ENCODE results near the gene MYL6.
A peak's percentile ranks its signal among the peaks of the same experiment; 100 is the strongest.

Gene MYL6

GRCh38 chr12:56158926-56159461 is 835 bp downstream of the MYL6 start:
- peak; percentile 44 to 55 for DNase-seq

- no peak for DNase-seq
Measured at GRCh38 chr12:56159482-56160192, 1.5 kb downstream of the MYL6 start.

DNA sequence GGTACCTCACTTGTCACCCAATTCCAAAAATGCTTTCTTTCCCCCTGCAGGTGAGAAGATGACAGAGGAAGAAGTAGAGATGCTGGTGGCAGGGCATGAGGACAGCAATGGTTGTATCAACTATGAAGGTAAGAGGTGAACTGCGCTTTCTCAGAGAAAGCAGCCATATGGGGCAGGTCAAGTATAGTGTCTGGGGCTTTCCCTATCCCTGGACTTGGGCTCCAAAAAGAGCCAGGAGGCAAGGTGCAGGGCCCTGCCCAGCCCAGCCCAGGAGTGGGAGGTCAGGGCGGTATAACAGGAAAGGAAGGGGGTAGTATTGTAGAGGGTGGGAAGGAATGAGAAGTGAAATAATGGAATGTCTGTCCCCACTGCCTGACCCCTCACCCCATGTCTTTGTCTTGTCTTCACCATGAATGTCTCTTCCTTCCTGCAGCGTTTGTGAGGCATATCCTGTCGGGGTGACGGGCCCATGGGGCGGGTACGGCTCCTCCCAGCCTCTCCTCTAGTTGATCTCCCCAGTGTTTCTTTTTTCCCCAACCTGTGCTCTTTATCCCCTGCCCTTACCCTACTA is 2.1 kb downstream of the MYL6 start:
- DNase-seq, result peak; percentile 58 to 71

GRCh38 chr12:56160894-56161689 is 2.9 kb downstream of the MYL6 start:
- no peak for DNase-seq

GRCh38 chr12:56161690-56162351 is 3.7 kb downstream of the MYL6 start:
- DNase-seq, result no peak

GRCh38 chr12:56162468-56163290 is 4.5 kb downstream of the MYL6 start:
- no peak for DNase-seq

- no peak for DNase-seq
Measured at GRCh38 chr12:56163533-56164344, 5.6 kb downstream of the MYL6 start.

GRCh38 chr12:56164345-56164729 is 6.2 kb downstream of the MYL6 start:
- no peak for DNase-seq

- DNase-seq, result no peak
Measured at GRCh38 chr12:56165369-56165768, 7.2 kb downstream of the MYL6 start.

DNA sequence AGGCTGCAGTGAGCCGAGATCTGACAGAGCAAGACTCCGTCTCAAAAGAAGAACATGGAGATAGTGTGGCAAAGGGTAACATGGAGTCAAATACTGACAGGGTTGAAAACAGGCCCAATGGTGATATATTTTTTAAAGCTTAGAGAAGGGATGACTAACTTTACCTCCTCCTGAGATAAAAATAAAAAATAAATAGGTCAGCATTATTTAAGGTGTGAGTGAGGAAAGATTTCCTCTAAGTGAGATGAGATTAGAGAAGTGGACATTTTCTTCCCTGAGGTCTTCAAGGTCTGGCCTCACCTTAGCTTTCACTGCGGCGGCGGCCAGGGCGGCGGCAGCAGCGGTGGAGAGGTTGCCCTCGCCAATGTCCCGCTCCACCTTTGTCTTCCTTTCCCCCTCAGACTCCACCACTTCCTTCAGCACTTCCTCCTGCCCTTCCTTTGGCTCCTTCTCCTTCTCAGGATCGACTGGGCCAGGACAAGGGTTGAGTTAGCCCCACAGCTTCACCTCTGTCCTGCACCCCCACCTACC is 11.1 kb downstream of the MYL6 start:
- no peak for DNase-seq

DNA sequence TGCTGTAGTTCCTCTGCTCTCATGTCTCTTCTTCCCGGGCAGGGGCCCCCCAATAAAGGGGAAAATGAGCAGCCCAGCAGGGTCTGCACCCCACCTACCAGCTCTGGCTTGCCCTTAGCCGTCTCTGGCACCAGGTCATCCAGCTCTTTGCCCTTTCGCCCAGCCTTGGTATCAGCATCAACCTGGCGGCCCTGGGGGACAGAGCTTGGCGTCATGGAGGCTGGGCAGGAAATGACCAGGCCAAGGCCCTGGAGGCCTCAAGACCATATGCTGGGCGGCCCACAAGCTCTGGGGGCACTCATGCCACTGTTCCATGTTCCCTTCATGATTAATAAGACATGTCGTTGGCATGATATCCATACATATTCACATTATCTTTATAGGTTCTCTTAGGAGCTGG is 14.7 kb downstream of the MYL6 start:
- DNase-seq, result no peak

DNA sequence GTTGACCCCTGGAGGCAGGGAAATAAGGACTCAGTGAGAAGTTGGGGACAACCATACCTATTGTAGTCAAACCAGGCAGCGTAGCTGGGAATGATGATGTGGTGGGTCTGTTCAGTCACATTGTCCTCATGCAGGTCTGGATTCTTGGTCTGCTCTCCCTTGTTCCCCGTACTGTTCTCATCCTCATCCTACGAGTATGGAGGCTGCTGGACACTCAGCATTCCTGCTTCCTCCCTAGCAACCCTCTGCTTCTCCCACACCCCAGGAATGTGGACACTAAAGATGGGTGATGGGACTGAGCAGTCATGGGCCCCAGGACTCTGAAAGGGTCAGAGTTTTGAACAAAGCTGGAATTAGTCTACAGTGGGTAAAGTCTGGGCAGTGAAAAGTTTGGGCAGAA is 20.2 kb downstream of the MYL6 start:
- DNase-seq, result no peak

GRCh38 chr12:56186957-56187356 is 28.8 kb downstream of the MYL6 start:
- no peak for DNase-seq

GRCh38 chr12:56188131-56188777 is 30.1 kb downstream of the MYL6 start:
- DNase-seq, result no peak

DNA sequence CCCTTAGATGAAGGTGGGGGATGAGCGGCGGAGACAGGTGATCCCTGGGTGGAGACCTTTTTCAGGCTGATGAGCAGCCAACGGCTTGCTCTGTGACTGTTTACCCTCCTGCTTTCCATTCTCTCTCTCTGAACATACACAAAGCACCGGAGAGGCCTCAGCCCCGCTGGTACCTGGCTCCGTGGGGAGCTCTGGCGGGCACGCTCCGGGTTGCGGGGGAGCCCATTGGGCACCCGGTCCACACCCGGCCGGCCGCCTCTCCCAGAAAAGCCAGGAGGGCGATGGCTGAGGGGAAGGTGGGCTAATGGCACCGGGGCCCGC is 30.6 kb downstream of the MYL6 start:
- DNase-seq, result no peak

DNA sequence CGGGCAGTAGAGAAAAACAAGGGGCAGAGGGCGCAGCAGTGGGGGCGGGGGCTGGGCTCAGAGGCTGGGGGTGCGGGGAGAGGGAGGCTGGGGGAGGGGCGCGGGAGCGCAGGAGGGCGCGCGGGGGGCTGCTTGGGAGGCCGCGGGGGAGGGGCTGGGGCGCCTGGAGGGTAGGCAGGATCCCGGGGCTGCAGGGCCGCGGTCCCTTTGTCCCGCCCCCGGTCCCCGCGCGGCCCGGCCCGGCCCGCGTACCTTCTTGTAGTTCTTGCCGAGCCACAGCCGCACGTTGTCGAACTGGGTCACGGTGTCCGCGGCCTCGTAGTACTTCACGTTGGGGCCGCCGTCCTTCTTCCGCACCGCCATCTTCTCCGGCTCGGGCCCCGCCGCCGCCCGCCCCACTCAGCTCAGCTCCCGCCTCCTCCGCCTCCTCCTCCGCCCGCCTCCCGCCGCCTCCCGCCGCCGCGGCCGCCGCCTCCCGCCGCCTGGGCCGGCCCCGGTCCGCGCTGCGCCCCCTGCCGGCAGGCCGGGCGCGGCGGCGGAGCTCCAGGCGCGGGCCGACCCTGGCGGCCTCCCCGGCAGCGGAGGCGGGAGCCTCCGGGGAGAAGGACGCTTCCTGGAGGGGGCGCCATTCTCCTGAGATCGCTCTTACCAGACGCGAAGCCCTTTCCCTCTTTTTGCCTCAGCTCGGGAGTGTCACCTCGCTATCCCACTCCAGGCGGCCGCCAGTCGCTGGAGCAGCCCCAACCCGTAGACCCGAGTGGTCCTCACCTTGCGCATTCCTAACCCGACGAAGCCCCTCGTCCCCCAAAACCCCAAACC is 31.1 kb downstream of the MYL6 start, which contains the start of gene SMARCC2:
TSS of gene SMARCC2 (minus strand) at position 385 of the 819 bp plus-strand sequence. CDS start at position 363, 22 bp downstream.
- peak; percentile 88 to 89 for DNase-seq

GRCh38 chr12:56189918-56190694 is 31.9 kb downstream of the MYL6 start:
- DNase-seq, result peak; percentile 92 to 94

DNA sequence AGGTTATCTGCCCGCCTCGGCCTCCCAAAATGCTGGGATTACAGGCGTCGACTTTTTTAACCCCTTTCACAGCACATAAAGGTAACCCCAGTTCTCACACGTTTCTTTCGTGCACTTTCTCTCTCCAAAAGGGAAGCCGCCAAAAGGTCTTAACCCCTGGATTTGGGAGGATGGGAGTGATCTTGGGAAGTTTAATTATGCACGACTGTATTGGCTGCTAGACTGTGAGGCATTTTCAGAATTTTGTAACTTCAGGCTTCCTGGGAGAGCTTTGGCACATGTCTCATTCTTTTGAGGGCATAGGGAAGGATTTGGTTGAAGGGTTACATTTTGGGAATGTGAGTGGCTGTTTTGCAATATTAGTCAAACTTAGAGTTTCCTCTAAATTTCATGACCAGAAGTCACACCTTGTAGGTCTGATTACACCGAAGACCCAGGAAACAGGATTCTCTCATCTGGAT is 32.6 kb downstream of the MYL6 start:
- DNase-seq, result no peak

DNA sequence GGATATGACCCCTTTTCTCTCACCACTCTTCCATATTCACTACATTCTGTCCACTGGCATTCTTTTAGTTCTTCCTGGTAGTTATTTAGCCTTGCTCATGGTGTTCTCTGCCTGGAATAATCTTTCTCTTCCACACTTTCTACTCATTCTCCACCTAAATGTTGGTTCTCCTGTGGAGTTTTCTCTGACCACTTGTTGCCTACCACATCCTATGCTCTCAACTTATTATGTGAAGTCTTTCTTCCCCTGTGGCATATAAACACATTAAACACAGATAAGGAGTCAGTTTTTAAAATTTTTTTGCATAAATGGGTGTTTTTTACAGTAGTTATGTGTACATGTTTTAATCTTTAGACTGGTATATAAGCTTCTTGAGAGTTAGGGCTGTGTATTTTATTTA is 34.4 kb downstream of the MYL6 start:
- no peak for DNase-seq

Data from activated CD4-positive, alpha-beta T cell treated with anti-CD3 and anti-CD28 coated beads, Interleukin-2, amount 50 U/mL, for 48 hours (primary cell).